Measurements from ENCODE around the gene HELZ2. TPM values are rescaled to one million over a fixed set of nuclear protein-coding genes. Genes with fewer than 3 reads are reported as not detected.

The HELZ2 gene
- total and polyA plus RNA-seq, 3 donors from 2014 or later = 7.1 to 22.9 (median 13.5) TPM

GRCh38 chr20:63579017-63579694 lies 5.1 kb upstream of the HELZ2 start:
- no peak overlapping the region for H3K4me3 ChIP-seq
- no peaks in the 10 kb centered on the region for H3K4me1 ChIP-seq
- TF ChIP-seq POLR2A (IDR thresholded peaks at IDR 0.05) (no peak), CTCF (IDR thresholded peaks at IDR 0.05) (no peak)
- WGBS, 2 donors = 82 to 83% methylated on average over 14 to 19 of the region's 19 CpGs
- no peaks in the 10 kb centered on the region for H3K9me3 ChIP-seq
- H3K27ac ChIP-seq = no peak overlapping the region
- no peak for DNase-seq
- intact Hi-C loops (cut with DNase I; ENCODE audit: low total_unique reads) = no loop called here
- H3K27me3 ChIP-seq = no peaks in the 10 kb centered on the region
- no peaks in the 10 kb centered on the region for H3K36me3 ChIP-seq (ENCODE audit: low read depth, missing control alignments)

- H3K27ac ChIP-seq = no peak overlapping the region
- intact Hi-C loops (cut with DNase I; ENCODE audit: low total_unique reads) = no loop called here
- H3K27me3 ChIP-seq = no peaks in the 10 kb centered on the region
- no peaks in the 10 kb centered on the region for H3K9me3 ChIP-seq
- DNase-seq = no peak
- WGBS, 2 donors = 82 to 84% methylated on average over 22 to 26 of the region's 26 CpGs
- no peak overlapping the region for H3K4me3 ChIP-seq
- TF ChIP-seq POLR2A (IDR thresholded peaks at IDR 0.05) (no peak), CTCF (IDR thresholded peaks at IDR 0.05) (no peak)
- no peaks in the 10 kb centered on the region for H3K36me3 ChIP-seq (ENCODE audit: low read depth, missing control alignments)
- H3K4me1 ChIP-seq = peaks cover 3% of the 10 kb centered on the region
These were observed 4.4 kb upstream of the HELZ2 start for GRCh38 chr20:63578224-63579016.

- Histone ChIP-seq H3K4me1 (peaks cover 6% of the 10 kb centered on the region), H3K4me3 (no peak overlapping the region), H3K9me3 (no peaks in the 10 kb centered on the region), H3K27ac (no peak overlapping the region), H3K27me3 (no peaks in the 10 kb centered on the region), H3K36me3 (ENCODE audit: low read depth, missing control alignments) (no peaks in the 10 kb centered on the region)
- no peak for TF ChIP-seq POLR2A (IDR thresholded peaks at IDR 0.05)
- TF ChIP-seq CTCF (IDR thresholded peaks at IDR 0.05) = no peak
- no peak for DNase-seq
- intact Hi-C loops (cut with DNase I; ENCODE audit: low total_unique reads) = no loop called here
- WGBS, 2 donors = 82 to 88% methylated on average over 17 to 19 of the region's 19 CpGs
These were observed 3.4 kb upstream of the HELZ2 start for GRCh38 chr20:63577317-63577894.

GRCh38 chr20:63576311-63576710 lies 2.3 kb upstream of the HELZ2 start:
- H3K36me3 ChIP-seq (ENCODE audit: low read depth, missing control alignments) = no peaks in the 10 kb centered on the region
- 66 to 81% methylated on average over 7 of the region's 7 CpGs for WGBS, 2 donors
- DNase-seq = no peak
- H3K4me1 ChIP-seq = peaks cover 6% of the 10 kb centered on the region
- intact Hi-C loops (cut with DNase I; ENCODE audit: low total_unique reads) = no loop called here
- no peaks in the 10 kb centered on the region for H3K9me3 ChIP-seq
- no peak overlapping the region for H3K4me3 ChIP-seq
- no peak overlapping the region for H3K27ac ChIP-seq
- TF ChIP-seq POLR2A (IDR thresholded peaks at IDR 0.05) = no peak
- no peak for TF ChIP-seq CTCF (IDR thresholded peaks at IDR 0.05)
- H3K27me3 ChIP-seq = no peaks in the 10 kb centered on the region
